Activated naive CD8-positive, alpha-beta T cell (primary cell): Measurements from ENCODE around the gene NUBPL.

Source experiments
- H3K27ac Mint-ChIP-seq: one replicate; pipeline ENCODE4 v1.8.0; 2021; ENCODE audit warnings: mixed read lengths
- H3K27me3 Mint-ChIP-seq: one replicate; pipeline ENCODE4 v1.8.0; 2021; ENCODE audit warnings: mixed read lengths
- H3K36me3 Mint-ChIP-seq: one replicate; pipeline ENCODE4 v1.8.0; 2021; ENCODE audit warnings: mixed read lengths
- H3K4me1 Mint-ChIP-seq: one replicate; pipeline ENCODE4 v1.8.0; 2021; ENCODE audit warnings: low read depth, mixed read lengths
- H3K4me3 Mint-ChIP-seq: one replicate; pipeline ENCODE4 v1.8.0; 2021; ENCODE audit warnings: mild to moderate bottlenecking, mixed read lengths
- H3K9me3 Mint-ChIP-seq: one replicate; pipeline ENCODE4 v1.8.0; 2021; ENCODE audit warnings: low read depth, mixed read lengths

The NUBPL gene

DNA sequence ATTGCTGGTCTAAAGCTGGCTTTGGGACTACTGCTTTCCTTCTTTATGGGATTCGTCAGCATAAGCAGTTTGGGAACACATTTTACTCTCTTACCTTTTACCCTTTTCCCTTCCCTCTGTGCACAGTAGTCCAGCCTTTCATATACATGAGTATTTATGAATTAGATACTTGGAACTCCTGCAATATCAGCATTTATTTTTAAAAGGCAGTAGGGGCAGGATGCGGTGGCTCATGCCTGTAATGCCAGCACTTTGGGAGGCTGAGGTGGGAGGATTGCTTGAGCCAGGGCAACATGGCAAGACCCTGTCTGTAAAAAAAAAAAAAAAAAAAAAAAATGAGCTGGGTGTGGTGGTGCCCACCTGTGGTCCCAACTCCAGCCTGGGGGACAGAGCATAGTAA, 3.0 kb downstream of the NUBPL start:
- H3K9me3 Mint-ChIP-seq, result no peaks in the 10 kb centered on the region
- no peak overlapping the region for H3K27ac Mint-ChIP-seq
- peaks cover 54% of the 10 kb centered on the region for H3K4me1 Mint-ChIP-seq
- H3K36me3 Mint-ChIP-seq, result peaks cover 4% of the 10 kb centered on the region
- H3K4me3 Mint-ChIP-seq, result no peak overlapping the region
- H3K27me3 Mint-ChIP-seq, result no peaks in the 10 kb centered on the region

DNA sequence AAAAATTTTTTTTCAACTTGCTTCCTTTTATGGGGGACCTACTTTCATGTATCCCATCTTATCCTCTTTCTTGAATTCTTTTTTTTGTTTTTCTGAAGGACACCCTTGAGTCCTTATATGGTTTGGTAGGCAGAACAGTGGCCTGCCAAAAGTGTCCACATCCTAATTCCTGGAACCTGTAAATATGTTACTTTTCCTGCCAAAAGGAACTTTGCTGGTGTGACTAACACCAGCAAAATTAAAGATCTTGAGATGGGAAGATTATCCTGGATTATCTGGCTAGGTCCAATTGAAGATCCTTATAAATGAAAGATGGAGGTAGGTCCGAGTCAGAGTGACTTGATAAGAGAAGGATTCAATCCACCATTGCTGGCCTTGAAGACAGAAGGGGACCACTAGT, 5.3 kb downstream of the NUBPL start:
- H3K9me3 Mint-ChIP-seq, result no peaks in the 10 kb centered on the region

GRCh38 chr14:31567655-31568054, 6.5 kb downstream of the NUBPL start:
- no peak overlapping the region for H3K27ac Mint-ChIP-seq
- peaks cover 14% of the 10 kb centered on the region for H3K36me3 Mint-ChIP-seq
- no peaks in the 10 kb centered on the region for H3K9me3 Mint-ChIP-seq
- H3K27me3 Mint-ChIP-seq, result no peaks in the 10 kb centered on the region
- no peak overlapping the region for H3K4me3 Mint-ChIP-seq
- H3K4me1 Mint-ChIP-seq, result peaks cover 36% of the 10 kb centered on the region

More for the DNA sequence above, 5.3 kb downstream of the NUBPL start:
- Mint-ChIP-seq H3K27ac (no peak overlapping the region), H3K36me3 (peaks cover 8% of the 10 kb centered on the region), H3K27me3 (no peaks in the 10 kb centered on the region), H3K4me3 (no peak overlapping the region), H3K4me1 (peaks cover 44% of the 10 kb centered on the region)

- peaks cover 31% of the 10 kb centered on the region for H3K4me1 Mint-ChIP-seq
- H3K27ac Mint-ChIP-seq, result no peak overlapping the region
- H3K9me3 Mint-ChIP-seq, result no peaks in the 10 kb centered on the region
Measured at GRCh38 chr14:31568161-31568560, 7.0 kb downstream of the NUBPL start.

GRCh38 chr14:31568671-31569070, 7.5 kb downstream of the NUBPL start:
- Mint-ChIP-seq H3K27ac (no peak overlapping the region), H3K4me1 (peaks cover 26% of the 10 kb centered on the region)

More at GRCh38 chr14:31568161-31568560, 7.0 kb downstream of the NUBPL start:
- H3K36me3 Mint-ChIP-seq, result peaks cover 14% of the 10 kb centered on the region
- H3K27me3 Mint-ChIP-seq, result no peaks in the 10 kb centered on the region
- H3K4me3 Mint-ChIP-seq, result no peak overlapping the region

GRCh38 chr14:31572955-31573354, 11.8 kb downstream of the NUBPL start:
- Mint-ChIP-seq H3K27me3 (no peaks in the 10 kb centered on the region), H3K36me3 (peaks cover 23% of the 10 kb centered on the region), H3K9me3 (no peaks in the 10 kb centered on the region), H3K4me3 (no peak overlapping the region), H3K4me1 (peaks cover 12% of the 10 kb centered on the region), H3K27ac (no peak overlapping the region)

More at GRCh38 chr14:31568671-31569070, 7.5 kb downstream of the NUBPL start:
- Mint-ChIP-seq H3K9me3 (no peaks in the 10 kb centered on the region), H3K36me3 (peaks cover 17% of the 10 kb centered on the region), H3K4me3 (no peak overlapping the region), H3K27me3 (no peaks in the 10 kb centered on the region)

GRCh38 chr14:31576949-31577348, 15.7 kb downstream of the NUBPL start:
- Mint-ChIP-seq H3K9me3 (no peaks in the 10 kb centered on the region), H3K27ac (no peak overlapping the region), H3K4me3 (no peak overlapping the region), H3K27me3 (no peaks in the 10 kb centered on the region), H3K36me3 (peaks cover 16% of the 10 kb centered on the region), H3K4me1 (peaks cover 12% of the 10 kb centered on the region)

GRCh38 chr14:31578266-31578665, 17.1 kb downstream of the NUBPL start:
- peaks cover 11% of the 10 kb centered on the region for H3K36me3 Mint-ChIP-seq
- no peak overlapping the region for H3K4me3 Mint-ChIP-seq
- H3K4me1 Mint-ChIP-seq, result peaks cover 12% of the 10 kb centered on the region
- H3K9me3 Mint-ChIP-seq, result no peaks in the 10 kb centered on the region
- no peak overlapping the region for H3K27ac Mint-ChIP-seq
- H3K27me3 Mint-ChIP-seq, result no peaks in the 10 kb centered on the region

DNA sequence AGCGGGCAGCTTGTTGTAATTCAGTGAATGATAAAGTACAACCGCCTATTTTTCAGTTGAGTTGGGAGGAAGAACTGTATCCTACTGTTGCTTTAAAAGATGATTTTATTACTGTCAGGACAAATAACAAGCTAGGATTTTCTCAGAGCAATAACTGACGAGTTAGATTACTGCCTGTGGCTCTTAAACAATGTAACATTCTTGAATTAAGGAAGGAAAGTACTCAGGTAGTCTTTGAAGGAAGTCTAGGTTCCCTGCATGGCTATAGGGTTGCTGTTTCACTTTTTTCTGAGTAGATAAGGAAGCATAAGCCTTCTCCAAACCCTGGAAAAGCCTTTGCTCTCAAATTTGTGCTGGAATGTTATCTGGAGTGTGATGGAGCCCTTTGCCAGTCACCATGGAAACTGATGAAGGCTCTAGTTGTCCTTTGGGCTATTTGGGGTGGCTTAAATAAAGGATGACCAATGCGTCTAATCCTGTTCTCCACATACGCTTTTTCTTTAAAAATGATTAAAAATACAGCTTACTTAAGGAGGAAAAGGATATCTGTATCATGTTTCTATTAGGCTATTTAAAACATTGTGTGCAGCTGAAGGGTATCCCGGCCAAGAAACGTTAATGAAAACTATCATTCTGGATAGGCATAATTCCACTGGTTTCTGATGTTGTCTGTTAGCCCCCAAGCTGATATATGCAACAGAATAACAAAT, 17.7 kb downstream of the NUBPL start:
- Mint-ChIP-seq H3K4me1 (peaks cover 12% of the 10 kb centered on the region), H3K36me3 (peaks cover 13% of the 10 kb centered on the region), H3K4me3 (no peak overlapping the region), H3K27ac (no peak overlapping the region), H3K9me3 (no peaks in the 10 kb centered on the region), H3K27me3 (no peaks in the 10 kb centered on the region)

DNA sequence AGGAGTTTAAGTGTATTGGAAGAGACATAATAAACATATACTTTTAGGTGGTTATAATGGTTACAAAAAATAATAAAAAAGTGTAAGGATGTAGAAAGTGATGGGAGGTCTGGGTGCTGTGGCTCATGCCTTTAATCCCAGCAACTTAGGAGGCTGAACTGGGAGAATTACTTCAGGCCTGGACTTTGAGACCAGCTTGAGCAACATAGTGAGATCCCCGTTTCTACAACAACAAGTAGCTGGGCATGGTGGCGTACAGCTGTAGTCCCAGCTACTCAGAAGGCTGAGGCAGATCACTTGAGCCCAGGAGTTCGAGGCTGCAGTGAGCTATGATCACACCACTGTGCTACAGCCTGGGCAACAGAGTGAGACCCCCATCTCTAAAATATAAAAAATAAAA, 19.0 kb downstream of the NUBPL start:
- Mint-ChIP-seq H3K9me3 (no peaks in the 10 kb centered on the region), H3K4me3 (no peak overlapping the region), H3K36me3 (peaks cover 13% of the 10 kb centered on the region), H3K4me1 (peaks cover 12% of the 10 kb centered on the region), H3K27me3 (no peaks in the 10 kb centered on the region), H3K27ac (no peak overlapping the region)

GRCh38 chr14:31582286-31582691, 21.1 kb downstream of the NUBPL start:
- no peaks in the 10 kb centered on the region for H3K27me3 Mint-ChIP-seq
- H3K27ac Mint-ChIP-seq, result no peak overlapping the region
- H3K4me1 Mint-ChIP-seq, result peaks cover 14% of the 10 kb centered on the region
- H3K4me3 Mint-ChIP-seq, result no peak overlapping the region
- H3K9me3 Mint-ChIP-seq, result no peaks in the 10 kb centered on the region
- H3K36me3 Mint-ChIP-seq, result peaks cover 23% of the 10 kb centered on the region

DNA sequence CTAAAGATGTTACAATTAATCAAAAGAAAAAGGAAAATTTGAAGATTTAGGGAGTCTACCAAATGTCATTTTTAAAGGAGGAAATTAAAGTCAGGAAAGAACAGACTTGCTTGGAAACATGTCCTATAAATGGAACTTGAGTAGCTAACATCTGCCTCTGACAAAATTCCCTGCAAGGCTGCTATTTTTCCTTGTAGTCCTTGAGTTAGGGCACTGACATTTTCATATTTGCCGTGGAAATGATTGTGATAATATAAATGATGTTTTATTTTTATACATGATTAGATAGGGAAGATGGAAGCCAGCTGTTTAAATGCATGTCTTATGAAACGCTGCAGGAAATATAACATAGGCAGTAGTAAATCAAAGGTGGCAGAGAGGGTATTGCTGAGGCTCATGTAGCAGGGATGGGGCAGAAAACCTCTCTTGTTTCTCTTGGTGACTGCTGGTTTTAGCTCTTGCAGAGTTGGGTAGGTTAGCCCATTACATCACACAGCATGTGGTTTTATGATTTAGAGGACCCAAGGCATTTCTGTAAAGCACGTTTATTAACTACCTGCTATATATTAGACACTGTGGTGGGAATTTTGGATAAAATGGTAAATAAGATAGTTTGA, 21.7 kb downstream of the NUBPL start:
- Mint-ChIP-seq H3K9me3 (no peaks in the 10 kb centered on the region), H3K4me3 (no peak overlapping the region), H3K4me1 (peaks cover 14% of the 10 kb centered on the region), H3K27ac (no peak overlapping the region), H3K36me3 (peaks cover 18% of the 10 kb centered on the region), H3K27me3 (no peaks in the 10 kb centered on the region)

DNA sequence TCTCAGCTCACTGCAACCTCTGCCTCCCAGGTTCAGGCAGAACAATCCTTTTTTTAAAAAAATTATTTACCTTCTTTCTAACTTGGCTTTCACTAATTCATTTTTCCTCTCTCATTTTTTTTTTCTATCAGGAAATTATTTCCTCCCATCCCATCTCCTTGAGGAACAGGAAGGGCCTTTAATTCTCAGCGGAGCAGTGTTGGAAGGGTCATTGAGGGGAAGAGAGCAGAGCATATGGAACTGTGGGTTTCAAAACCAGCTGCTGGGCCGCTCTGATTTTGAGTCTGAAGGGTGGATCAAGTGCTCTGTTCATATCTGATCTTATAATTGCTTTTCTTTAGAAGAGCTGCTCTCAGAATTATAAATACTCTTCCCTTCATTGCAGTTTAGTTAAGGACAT, 29.0 kb downstream of the NUBPL start:
- H3K4me1 Mint-ChIP-seq, result peaks cover 5% of the 10 kb centered on the region
- H3K4me3 Mint-ChIP-seq, result no peak overlapping the region
- no peaks in the 10 kb centered on the region for H3K27me3 Mint-ChIP-seq
- peaks cover 22% of the 10 kb centered on the region for H3K36me3 Mint-ChIP-seq
- H3K9me3 Mint-ChIP-seq, result no peaks in the 10 kb centered on the region
- H3K27ac Mint-ChIP-seq, result no peak overlapping the region

DNA sequence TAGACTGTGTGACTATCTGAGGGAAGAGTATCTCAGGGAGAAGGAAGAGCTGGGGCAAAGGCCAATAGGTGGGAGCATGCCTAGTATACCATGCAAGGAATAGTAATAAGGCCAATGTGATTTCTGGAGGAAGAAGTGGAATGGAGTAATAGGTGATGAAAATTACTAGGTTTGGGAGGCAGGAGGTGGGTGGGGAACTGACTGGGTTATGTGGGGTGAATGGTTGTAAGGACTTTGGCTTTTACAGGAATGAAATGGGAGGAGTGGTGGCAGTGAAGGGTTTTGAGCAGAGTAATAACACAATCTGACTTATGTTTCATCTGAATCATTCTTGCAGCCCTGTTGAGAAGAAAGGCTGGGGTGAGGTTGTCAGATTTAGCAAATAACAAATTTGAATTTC, 30.9 kb downstream of the NUBPL start:
- no peaks in the 10 kb centered on the region for H3K27me3 Mint-ChIP-seq
- no peak overlapping the region for H3K27ac Mint-ChIP-seq

DNA sequence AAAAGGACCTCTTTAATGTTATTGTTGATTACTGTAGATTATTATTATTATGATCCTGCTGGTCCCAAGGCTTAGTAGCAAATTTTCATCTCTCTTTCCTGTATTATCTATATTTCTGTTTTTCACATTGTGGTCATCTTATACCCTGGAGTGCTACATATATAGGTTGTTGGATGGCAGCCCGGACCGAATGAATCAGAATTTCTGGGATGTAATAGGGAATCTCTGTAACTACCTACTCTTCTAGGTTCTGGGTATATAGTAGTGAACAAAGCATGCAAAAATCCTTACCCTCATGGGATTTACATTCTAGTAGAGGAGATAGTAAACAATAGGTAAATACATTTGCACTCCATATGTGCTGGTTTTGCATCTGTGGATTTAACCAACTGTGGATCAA, 31.4 kb downstream of the NUBPL start:
- H3K27me3 Mint-ChIP-seq, result no peaks in the 10 kb centered on the region
- H3K27ac Mint-ChIP-seq, result no peak overlapping the region
- H3K4me1 Mint-ChIP-seq, result no peaks in the 10 kb centered on the region
- no peaks in the 10 kb centered on the region for H3K9me3 Mint-ChIP-seq
- H3K4me3 Mint-ChIP-seq, result no peak overlapping the region
- peaks cover 10% of the 10 kb centered on the region for H3K36me3 Mint-ChIP-seq

More for the DNA sequence above, 30.9 kb downstream of the NUBPL start:
- Mint-ChIP-seq H3K36me3 (peaks cover 10% of the 10 kb centered on the region), H3K4me1 (no peaks in the 10 kb centered on the region), H3K4me3 (no peak overlapping the region), H3K9me3 (no peaks in the 10 kb centered on the region)
